Right lobe of liver (tissue), 6 donors: ENCODE measurements around the gene NFATC4. TPM values are rescaled to one million over a fixed set of nuclear protein-coding genes. Genes with fewer than 3 reads are reported as not detected.

Source experiments
- ATAC-seq, 4 donors: fragments of 200-7000 bp; cut with Tn5 transposase; one replicate each; pipeline ENCODE4 v1.9.1; 2020; ENCODE audit warnings: mild to moderate bottlenecking in 4 of 4, moderate library complexity in 4 of 4
- DNase-seq, 3 donors: peaks; one replicate each; pipeline ENCODE4 v3.0.0-alpha.2; 2020
- H3K27ac ChIP-seq, 3 donors: fragments of 200-600 bp; one replicate each; pipeline ENCODE4 v1.8.0; 2022
- H3K27me3 ChIP-seq, 2 donors: fragments of 200-600 bp; one replicate each; pipeline ENCODE4 v1.8.0; 2022
- H3K36me3 ChIP-seq, 4 donors: fragments of 200-600 bp; sonication (generic) in 1 of 4; one replicate each; pipeline versions ENCODE4 v1.5.1 to v1.8.0; 2017 to 2022; ENCODE audit warnings: control low read depth in 1 of 4
- H3K4me1 ChIP-seq, 4 donors: fragments of 200-600 bp; sonication (generic) in 1 of 4; one replicate each; pipeline versions ENCODE4 v1.5.1 to v1.8.0; 2017 to 2022; ENCODE audit warnings: control low read depth in 1 of 4
- H3K4me3 ChIP-seq, 3 donors: fragments of 200-600 bp; one replicate each; pipeline ENCODE4 v1.8.0; 2022
- H3K9me3 ChIP-seq, 4 donors: fragments of 200-600 bp; sonication (generic) in 1 of 4; one replicate each; pipeline versions ENCODE4 v1.5.1 to v1.8.0; 2017 to 2022; ENCODE audit warnings: control low read depth in 1 of 4
- POLR2A ChIP-seq: fragments of 450-650 bp; IDR thresholded peaks from one replicate; pipeline ENCODE4 v1.6.1; 2017; ENCODE audit warnings: antibody characterized with exemption, mild to moderate bottlenecking
- WGBS: methylation state at CpG from one replicate; pipeline ENCODE4 v1.1.6; 2018; ENCODE audit warnings: low coverage, low lambda C conversion rate; ENCODE audit not compliant: insufficient coverage; ENCODE audit errors: missing lambda C conversion rate; 5-methylcytosine and 5-hydroxymethylcytosine counted together
- intact Hi-C, 2 donors: fragments of 100-400 bp; cut with DNase I; formaldehyde crosslinking; loops; one replicate each; pipeline versions ENCODE4 v1.11.2 to v1.14.1; 2022
- total RNA-seq, 6 experiments: library from RNA; depleted of rRNA in 2 of 6; stranded (reverse); fragments of >200 nt in 2 of 6; fragmentation: NEBNext Ultra II Directional in 3 of 6; extraction: Animal tissue kit (Norgen Biotek cat#: 25700) in 3 of 6; gene quantifications; one replicate each; pipeline versions ENCODE4 v1.1.0 to v1.2.4, GENCODE V29; 2016 to 2023
- TF ChIP-seq, protein P1 (sequence below), 4 donors: fragments of 200-600 bp in 3 of 4; fragments of 450-650 bp in 1 of 4; IDR thresholded peaks; one replicate each; pipeline versions ENCODE4 v1.5.1 to v1.8.0; 2016 to 2022; ENCODE audit warnings: antibody characterized with exemption in 4 of 4, mild to moderate bottlenecking in 2 of 4
- donor health status: DM: no; HTN: yes; CAD: no.
- donor health status: DM: no; HTN: no; CAD: no.
- donor health status: DM: no; HTN: no; CAD: no.
- donor health status: DM: no; HTN: yes; CAD: no.
- donor health status: DM: no; HTN: yes; CAD: no.

Gene NFATC4
- total RNA-seq, 6 experiments from 2014 or later: 1.0 to 3.7 (median 2.0) TPM

DNA sequence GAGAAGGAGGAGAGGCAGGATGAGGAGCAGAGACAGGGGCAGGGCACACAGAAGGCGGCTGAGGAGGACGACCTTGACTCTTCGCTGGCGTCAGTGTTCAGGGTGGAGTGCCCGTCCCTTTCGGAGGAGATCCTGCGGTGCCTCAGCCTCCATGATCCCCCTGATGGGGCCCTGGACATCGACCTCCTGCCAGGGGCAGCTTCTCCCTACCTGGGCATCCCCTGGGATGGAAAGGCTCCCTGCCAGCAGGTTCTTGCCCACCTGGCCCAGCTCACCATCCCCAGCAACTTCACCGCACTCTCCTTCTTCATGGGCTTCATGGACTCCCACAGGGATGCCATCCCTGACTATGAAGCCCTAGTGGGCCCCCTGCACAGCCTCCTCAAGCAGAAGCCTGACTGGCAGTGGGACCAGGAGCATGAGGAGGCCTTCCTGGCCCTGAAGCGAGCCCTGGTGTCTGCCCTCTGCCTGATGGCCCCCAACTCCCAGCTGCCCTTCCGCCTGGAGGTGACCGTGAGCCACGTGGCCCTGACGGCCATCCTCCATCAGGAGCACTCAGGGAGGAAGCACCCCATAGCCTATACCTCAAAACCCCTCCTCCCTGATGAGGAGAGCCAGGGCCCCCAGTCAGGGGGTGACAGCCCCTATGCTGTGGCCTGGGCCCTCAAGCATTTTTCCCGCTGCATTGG, 46.9 kb downstream of the NFATC4 start:
- DNase-seq (no peak), ATAC-seq (no peak)
- 83% methylated on average over 6 of the region's 15 CpGs for WGBS
- peaks cover 0 to 10% (median 4%) of the 10 kb centered on the region in 4 donors for H3K4me1 ChIP-seq
- no peak overlapping the region for H3K27ac ChIP-seq
- TF ChIP-seq POLR2A: no peak
- TF ChIP-seq, protein P1, sequence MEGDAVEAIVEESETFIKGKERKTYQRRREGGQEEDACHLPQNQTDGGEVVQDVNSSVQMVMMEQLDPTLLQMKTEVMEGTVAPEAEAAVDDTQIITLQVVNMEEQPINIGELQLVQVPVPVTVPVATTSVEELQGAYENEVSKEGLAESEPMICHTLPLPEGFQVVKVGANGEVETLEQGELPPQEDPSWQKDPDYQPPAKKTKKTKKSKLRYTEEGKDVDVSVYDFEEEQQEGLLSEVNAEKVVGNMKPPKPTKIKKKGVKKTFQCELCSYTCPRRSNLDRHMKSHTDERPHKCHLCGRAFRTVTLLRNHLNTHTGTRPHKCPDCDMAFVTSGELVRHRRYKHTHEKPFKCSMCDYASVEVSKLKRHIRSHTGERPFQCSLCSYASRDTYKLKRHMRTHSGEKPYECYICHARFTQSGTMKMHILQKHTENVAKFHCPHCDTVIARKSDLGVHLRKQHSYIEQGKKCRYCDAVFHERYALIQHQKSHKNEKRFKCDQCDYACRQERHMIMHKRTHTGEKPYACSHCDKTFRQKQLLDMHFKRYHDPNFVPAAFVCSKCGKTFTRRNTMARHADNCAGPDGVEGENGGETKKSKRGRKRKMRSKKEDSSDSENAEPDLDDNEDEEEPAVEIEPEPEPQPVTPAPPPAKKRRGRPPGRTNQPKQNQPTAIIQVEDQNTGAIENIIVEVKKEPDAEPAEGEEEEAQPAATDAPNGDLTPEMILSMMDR (IDR thresholded peaks at IDR 0.05): no peak
- H3K4me3 ChIP-seq: no peak overlapping the region
- no peaks in the 10 kb centered on the region for H3K36me3 ChIP-seq
- no peaks in the 10 kb centered on the region for H3K9me3 ChIP-seq
- intact Hi-C loops: no loop called here
- no peaks in the 10 kb centered on the region for H3K27me3 ChIP-seq

DNA sequence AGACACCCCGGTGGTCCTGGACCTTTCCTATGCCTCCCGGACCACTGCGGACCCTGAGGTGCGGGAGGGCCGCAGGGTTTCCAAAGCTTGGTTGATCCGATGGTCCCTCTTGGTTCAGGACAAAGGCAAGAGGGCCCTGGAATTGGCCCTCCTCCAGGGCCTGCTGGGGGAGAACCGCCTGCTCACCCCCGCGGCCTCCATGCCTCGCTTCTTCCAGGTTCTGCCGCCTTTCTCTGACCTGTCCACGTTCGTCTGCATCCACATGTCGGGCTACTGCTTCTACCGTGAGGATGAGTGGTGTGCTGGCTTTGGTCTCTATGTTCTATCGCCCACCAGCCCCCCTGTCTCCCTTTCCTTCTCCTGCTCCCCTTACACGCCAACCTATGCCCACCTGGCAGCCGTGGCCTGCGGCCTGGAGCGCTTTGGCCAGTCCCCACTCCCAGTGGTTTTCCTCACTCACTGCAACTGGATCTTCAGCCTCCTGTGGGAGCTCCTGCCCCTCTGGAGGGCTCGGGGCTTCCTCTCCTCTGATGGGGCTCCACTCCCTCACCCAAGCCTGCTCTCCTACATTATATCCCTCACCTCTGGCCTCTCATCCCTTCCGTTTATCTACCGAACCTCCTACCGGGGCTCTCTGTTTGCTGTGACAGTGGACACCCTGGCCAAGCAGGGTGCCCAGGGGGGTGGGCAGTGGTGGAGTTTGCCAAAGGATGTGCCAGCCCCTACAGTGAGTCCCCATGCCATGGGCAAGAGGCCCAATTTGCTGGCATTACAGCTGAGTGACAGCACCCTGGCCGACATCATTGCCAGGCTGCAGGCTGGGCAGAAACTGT, 47.7 kb downstream of the NFATC4 start:
- no peak for ATAC-seq
- WGBS: 77% methylated on average over 13 of the region's 25 CpGs

DNA sequence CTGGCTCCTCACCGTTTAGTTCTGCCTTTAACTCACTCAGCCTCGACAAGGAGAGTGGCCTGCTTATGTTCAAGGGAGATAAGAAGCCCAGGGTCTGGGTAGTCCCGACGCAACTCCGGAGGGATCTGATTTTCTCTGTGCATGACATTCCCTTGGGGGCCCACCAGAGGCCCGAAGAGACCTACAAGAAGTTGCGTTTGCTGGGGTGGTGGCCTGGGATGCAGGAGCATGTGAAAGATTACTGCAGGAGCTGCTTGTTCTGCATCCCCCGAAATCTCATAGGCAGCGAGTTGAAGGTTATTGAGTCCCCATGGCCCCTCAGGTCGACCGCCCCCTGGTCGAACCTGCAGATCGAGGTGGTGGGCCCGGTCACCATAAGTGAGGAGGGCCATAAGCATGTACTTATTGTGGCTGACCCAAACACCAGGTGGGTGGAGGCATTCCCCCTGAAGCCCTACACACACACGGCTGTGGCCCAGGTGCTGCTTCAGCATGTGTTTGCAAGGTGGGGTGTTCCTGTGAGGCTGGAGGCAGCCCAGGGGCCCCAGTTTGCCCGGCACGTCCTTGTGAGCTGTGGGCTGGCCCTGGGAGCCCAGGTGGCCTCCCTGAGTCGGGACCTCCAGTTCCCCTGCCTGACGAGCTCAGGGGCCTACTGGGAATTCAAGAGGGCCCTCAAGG, 48.4 kb downstream of the NFATC4 start:
- TF ChIP-seq, protein P1 (IDR thresholded peaks at IDR 0.05): no peak
- TF ChIP-seq POLR2A: no peak
- WGBS: 60% methylated on average over 4 of the region's 19 CpGs
- Histone ChIP-seq H3K4me1 (peaks cover 0 to 10% (median 4%) of the 10 kb centered on the region in 4 donors), H3K9me3 (no peaks in the 10 kb centered on the region), H3K27ac (no peak overlapping the region), H3K36me3 (no peaks in the 10 kb centered on the region), H3K4me3 (no peak overlapping the region), H3K27me3 (no peaks in the 10 kb centered on the region)
- intact Hi-C loops: no loop called here
- no peak for ATAC-seq
- no peak for DNase-seq

More for the DNA sequence above, 47.7 kb downstream of the NFATC4 start:
- H3K27me3 ChIP-seq: no peaks in the 10 kb centered on the region
- no peak overlapping the region for H3K27ac ChIP-seq
- no peaks in the 10 kb centered on the region for H3K36me3 ChIP-seq
- no peak overlapping the region for H3K4me3 ChIP-seq
- intact Hi-C loops: no loop called here
- no peaks in the 10 kb centered on the region for H3K9me3 ChIP-seq
- no peak for DNase-seq
- TF ChIP-seq, protein P1 (IDR thresholded peaks at IDR 0.05): no peak
- no peak for TF ChIP-seq POLR2A
- H3K4me1 ChIP-seq: peaks cover 0 to 10% (median 4%) of the 10 kb centered on the region in 4 donors

DNA sequence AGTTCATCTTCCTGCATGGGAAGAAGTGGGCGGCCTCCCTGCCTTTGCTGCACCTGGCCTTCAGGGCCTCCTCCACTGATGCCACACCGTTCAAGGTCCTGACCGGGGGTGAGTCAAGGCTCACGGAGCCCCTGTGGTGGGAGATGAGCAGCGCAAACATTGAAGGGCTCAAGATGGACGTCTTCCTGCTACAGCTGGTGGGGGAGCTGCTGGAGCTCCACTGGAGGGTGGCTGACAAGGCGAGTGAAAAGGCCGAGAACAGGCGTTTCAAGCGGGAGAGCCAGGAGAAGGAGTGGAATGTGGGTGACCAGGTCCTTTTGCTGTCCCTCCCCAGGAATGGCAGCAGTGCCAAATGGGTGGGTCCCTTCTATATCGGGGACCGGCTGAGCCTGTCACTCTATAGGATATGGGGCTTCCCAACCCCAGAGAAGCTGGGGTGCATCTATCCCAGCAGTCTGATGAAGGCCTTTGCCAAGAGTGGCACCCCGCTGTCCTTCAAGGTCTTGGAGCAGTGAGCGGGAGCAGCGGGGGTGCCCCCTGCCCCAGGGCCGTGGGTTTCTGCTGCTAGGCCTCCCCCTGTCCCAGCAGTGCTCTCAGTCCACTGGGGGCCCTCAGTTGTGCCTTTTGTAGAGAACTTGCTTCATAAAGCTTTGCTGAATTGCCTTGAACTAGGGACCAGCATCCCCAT, 49.1 kb downstream of the NFATC4 start:
- Histone ChIP-seq H3K4me3 (no peak overlapping the region), H3K9me3 (no peaks in the 10 kb centered on the region), H3K27ac (no peak overlapping the region), H3K36me3 (no peaks in the 10 kb centered on the region), H3K27me3 (no peaks in the 10 kb centered on the region), H3K4me1 (peaks cover 0 to 10% (median 4%) of the 10 kb centered on the region in 4 donors)
- WGBS: 79% methylated on average over 7 of the region's 16 CpGs
- no peak for DNase-seq
- TF ChIP-seq, protein P1 (IDR thresholded peaks at IDR 0.05): no peak
- no peak for TF ChIP-seq POLR2A
- ATAC-seq: no peak
- intact Hi-C loops: no loop called here
